Measurements from ENCODE around the gene PCDHA7.
A peak's percentile ranks its signal among the peaks of the same experiment; 100 is the strongest.
"Not testable (repeated sequence)": the region's sequence is repeated elsewhere in the genome, so short reads cannot be mapped to it uniquely, and the experiment has no call there.

PCDHA7 gene, protein sequence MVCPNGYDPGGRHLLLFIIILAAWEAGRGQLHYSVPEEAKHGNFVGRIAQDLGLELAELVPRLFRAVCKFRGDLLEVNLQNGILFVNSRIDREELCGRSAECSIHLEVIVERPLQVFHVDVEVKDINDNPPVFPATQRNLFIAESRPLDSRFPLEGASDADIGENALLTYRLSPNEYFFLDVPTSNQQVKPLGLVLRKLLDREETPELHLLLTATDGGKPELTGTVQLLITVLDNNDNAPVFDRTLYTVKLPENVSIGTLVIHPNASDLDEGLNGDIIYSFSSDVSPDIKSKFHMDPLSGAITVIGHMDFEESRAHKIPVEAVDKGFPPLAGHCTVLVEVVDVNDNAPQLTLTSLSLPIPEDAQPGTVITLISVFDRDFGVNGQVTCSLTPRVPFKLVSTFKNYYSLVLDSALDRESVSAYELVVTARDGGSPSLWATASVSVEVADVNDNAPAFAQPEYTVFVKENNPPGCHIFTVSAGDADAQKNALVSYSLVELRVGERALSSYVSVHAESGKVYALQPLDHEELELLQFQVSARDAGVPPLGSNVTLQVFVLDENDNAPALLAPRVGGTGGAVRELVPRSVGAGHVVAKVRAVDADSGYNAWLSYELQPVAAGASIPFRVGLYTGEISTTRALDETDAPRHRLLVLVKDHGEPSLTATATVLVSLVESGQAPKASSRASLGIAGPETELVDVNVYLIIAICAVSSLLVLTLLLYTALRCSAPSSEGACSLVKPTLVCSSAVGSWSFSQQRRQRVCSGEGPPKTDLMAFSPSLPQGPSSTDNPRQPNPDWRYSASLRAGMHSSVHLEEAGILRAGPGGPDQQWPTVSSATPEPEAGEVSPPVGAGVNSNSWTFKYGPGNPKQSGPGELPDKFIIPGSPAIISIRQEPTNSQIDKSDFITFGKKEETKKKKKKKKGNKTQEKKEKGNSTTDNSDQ

GRCh38 chr5:140833993-140834392 is at the start of gene PCDHA7:
PCDHA7 (plus strand) TSS chr5:140834269; CDS start chr5:140834384, 115 bp downstream.
- peak; percentile 20 for DNase-seq

- DNase-seq, result peak; percentile 7
Measured at GRCh38 chr5:140785905-140786686, 48.0 kb upstream of the PCDHA7 start, which contains the start of gene PCDHA1. PCDHA1 (plus strand) TSS chr5:140786140.

DNA sequence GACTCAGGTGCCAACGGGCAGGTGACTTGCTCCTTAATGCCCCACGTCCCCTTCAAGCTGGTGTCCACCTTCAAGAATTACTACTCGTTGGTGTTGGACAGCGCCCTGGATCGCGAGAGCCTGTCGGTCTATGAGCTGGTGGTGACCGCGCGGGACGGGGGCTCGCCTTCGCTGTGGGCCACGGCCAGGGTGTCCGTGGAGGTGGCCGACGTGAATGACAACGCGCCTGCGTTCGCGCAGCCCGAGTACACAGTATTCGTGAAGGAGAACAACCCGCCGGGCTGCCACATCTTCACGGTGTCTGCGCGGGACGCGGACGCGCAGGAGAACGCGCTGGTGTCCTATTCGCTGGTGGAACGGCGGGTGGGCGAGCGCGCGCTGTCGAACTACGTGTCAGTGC is 46.6 kb upstream of the PCDHA7 start:
- not testable (repeated sequence) for DNase-seq

- not testable (repeated sequence) for DNase-seq
Measured at GRCh38 chr5:140787849-140788504, 46.1 kb upstream of the PCDHA7 start.

GRCh38 chr5:140791089-140791488 is 43.0 kb upstream of the PCDHA7 start:
- DNase-seq, result no peak

GRCh38 chr5:140794595-140795258 is 39.3 kb upstream of the PCDHA7 start, which contains the start of gene PCDHA2:
PCDHA2 (plus strand) TSS chr5:140794852.
- DNase-seq, result peak; percentile 17

GRCh38 chr5:140795259-140795641 is 38.8 kb upstream of the PCDHA7 start:
- DNase-seq, result peak; percentile 20

GRCh38 chr5:140796072-140796717 is 37.9 kb upstream of the PCDHA7 start:
- DNase-seq, result not testable (repeated sequence)

GRCh38 chr5:140796718-140797095 is 37.4 kb upstream of the PCDHA7 start:
- DNase-seq, result no peak

DNA sequence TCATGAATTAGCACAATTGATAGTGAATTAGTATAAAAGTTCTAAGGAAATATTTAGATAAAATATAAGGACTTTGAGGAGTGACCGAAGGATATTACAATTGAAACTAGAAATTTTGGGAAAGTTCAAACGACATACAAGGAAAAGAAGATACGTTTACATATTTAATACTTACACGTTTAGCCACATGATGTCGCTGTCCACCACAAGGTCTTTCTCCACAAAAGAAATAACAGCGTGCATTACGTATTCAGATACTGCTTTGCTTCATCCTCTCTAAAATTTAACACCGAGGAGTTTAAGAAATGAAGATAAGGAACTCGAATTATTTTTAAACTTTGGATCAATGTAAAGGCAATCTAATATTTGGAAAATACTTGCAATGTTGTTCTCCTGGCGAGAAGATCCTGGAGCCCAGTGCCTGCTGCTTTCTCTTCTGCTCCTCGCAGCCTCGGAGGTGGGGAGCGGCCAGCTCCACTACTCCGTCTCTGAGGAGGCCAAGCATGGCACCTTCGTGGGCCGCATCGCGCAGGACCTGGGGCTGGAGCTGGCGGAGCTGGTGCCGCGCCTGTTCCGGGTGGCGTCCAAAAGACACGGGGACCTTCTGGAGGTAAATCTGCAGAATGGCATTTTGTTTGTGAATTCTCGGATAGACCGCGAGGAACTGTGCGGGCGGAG is 33.1 kb upstream of the PCDHA7 start, which contains the start of gene PCDHA3:
TSS of gene PCDHA3 (plus strand) at position 242 of the 678 bp plus-strand sequence.
- peak; percentile 37 for DNase-seq

DNA sequence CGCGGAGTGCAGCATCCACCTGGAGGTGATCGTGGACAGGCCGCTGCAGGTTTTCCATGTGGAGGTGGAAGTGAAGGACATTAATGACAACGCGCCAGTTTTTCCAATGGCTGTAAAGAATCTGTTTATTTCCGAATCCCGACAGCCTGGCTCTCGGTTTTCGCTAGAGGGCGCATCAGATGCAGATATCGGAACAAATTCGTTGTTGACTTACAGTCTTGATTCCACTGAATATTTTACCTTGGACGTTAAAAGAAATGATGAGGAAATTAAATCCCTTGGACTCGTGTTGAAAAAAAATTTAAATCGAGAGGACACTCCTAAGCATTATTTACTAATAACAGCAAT is 32.6 kb upstream of the PCDHA7 start:
- peak; percentile 4 for DNase-seq

DNA sequence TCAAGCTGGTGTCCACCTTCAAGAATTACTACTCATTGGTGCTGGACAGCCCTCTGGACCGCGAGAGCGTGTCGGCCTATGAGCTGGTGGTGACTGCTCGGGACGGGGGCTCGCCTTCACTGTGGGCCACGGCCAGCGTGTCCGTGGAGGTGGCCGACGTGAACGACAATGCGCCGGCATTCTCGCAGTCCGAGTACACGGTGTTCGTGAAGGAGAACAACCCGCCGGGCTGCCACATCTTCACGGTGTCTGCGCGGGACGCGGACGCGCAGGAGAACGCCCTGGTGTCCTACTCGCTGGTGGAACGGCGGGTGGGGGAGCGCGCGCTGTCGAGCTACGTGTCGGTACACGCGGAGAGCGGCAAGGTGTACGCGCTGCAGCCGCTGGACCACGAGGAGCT is 31.7 kb upstream of the PCDHA7 start:
- not testable (repeated sequence) for DNase-seq

DNA sequence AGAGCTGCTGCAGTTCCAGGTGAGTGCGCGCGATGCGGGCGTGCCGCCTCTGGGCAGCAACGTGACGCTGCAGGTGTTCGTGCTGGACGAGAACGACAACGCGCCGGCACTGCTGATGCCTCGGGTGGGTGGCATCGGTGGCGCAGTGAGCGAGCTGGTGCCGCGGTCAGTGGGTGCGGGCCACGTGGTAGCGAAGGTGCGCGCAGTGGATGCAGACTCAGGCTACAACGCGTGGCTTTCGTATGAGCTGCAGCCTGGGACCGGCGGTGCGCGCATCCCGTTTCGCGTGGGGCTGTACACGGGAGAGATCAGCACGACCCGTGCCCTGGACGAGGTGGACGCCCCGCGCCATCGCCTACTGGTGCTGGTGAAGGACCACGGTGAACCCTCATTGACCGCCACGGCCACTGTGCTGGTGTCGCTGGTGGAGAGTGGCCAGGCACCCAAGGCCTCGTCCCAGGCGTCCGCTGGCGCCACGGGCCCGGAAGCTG is 31.2 kb upstream of the PCDHA7 start:
- no peak for DNase-seq

- DNase-seq, result peak; percentile 13
Measured at GRCh38 chr5:140806834-140807775, 27.0 kb upstream of the PCDHA7 start, which contains the start of gene PCDHA4. PCDHA4 (plus strand) TSS chr5:140807068.

DNA sequence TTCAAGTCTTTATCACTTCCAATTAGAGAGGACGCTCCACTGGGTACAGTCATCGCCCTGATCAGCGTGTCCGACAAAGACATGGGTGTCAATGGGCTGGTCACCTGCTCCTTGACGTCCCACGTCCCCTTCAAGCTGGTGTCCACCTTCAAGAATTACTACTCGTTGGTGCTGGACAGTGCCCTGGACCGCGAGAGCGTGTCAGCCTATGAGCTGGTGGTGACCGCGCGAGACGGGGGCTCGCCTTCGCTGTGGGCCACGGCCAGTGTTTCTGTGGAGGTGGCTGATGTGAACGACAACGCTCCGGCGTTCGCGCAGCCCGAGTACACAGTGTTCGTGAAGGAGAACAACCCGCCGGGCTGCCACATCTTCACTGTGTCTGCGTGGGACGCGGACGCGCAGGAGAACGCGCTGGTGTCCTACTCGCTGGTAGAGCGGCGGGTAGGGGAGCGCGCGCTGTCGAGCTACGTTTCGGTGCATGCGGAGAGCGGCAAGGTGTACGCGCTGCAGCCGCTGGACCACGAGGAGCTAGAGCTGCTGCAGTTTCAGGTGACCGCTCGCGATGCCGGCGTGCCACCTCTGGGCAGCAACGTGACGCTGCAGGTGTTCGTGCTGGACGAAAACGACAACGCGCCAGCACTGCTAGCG is 25.7 kb upstream of the PCDHA7 start:
- DNase-seq, result not testable (repeated sequence)

DNA sequence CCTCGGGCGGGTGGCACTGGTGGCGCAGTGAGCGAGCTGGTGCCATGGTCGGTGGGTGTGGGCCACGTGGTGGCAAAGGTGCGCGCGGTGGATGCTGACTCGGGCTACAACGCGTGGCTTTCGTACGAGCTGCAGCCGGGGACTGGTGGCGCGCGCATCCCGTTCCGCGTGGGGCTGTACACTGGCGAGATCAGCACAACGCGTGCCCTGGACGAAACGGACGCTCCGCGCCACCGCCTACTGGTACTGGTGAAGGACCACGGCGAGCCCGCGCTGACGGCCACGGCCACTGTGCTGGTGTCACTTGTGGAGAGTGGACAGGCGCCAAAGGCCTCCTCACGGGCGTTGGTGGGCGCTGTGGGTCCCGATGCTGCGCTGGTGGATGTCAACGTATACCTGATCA is 25.2 kb upstream of the PCDHA7 start:
- no peak for DNase-seq

DNA sequence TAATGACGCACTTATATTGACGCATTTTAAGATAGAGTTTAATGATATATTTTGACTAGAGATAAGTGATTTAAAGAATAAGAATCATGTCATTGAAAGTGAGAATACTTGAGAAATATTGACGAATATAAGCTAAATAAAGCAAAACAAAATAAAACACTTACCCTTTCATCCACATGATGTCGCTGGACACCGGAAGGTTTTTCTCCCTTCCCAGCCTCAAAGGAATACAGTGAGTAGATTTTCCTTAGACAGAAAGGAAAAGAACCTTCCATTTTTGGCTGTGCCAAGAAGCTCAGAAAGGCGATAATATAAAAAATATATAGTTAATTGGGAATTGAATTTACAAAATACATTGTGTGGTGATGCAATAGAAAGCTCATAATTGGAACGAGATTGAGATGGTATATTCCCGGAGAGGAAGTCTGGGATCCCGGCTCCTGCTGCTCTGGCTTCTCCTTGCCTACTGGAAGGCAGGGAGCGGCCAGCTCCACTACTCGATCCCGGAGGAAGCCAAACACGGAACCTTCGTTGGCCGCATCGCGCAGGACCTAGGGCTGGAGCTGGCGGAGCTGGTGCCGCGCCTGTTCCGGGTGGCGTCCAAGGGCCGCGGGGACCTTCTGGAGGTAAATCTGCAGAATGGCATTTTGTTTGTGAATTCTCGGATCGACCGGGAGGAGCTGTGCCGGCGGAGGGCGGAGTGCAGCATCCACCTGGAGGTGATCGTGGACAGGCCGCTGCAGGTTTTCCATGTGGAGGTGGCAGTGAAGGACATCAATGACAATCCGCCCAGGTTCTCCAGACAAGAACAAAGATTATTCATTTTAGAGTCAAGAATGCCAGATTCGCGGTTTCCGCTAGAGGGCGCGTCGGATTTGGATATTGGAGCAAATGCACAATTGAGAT is 12.4 kb upstream of the PCDHA7 start, which contains the start of gene PCDHA5:
TSS of gene PCDHA5 (plus strand) at position 239 of the 906 bp plus-strand sequence.
- peak; percentile 27 for DNase-seq

Measured in EL (cell line).